ENCODE data around the gene PLCB2. TPM values are rescaled to one million over a fixed set of nuclear protein-coding genes. Genes with fewer than 3 reads are reported as not detected.
A peak's percentile ranks its signal among the peaks of the same experiment; 100 is the strongest.

Gene PLCB2
- total RNA-seq, 1 donor from 2014 or later: 9.8 TPM

DNA sequence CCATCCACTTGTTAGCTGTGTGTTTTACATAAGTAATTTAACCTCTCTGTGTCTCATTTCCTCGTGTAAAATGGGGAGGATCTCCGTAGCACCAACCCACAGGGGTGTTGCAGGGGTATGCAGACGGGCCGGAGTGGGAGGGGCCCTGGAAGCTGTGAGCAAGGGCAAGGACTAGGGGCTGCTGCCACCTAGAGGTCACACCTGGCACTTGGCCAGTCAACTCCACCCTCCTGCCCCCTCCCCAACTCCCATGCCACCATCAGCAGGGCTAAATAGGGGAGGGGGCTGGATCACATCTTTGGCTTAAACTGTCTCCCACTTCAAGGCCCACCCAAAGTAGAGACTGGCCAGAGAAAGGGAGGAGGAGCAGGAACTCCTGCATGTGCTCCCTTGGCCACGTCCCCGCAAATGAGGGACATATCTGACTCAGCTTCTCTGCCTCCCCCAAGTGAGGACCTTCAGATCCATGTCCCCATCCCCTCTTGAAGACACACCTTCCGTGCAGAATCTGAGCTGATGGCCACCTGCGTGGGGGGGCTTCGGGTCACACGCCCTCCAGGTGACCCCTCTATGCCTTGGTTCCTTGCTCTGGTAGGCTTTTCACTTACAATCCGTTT is 30.4 kb upstream of the PLCB2 start:
- H3K4me3 Mint-ChIP-seq: peak overlapping the region; percentile 15
- no peaks in the 10 kb centered on the region for H3K36me3 Mint-ChIP-seq

DNA sequence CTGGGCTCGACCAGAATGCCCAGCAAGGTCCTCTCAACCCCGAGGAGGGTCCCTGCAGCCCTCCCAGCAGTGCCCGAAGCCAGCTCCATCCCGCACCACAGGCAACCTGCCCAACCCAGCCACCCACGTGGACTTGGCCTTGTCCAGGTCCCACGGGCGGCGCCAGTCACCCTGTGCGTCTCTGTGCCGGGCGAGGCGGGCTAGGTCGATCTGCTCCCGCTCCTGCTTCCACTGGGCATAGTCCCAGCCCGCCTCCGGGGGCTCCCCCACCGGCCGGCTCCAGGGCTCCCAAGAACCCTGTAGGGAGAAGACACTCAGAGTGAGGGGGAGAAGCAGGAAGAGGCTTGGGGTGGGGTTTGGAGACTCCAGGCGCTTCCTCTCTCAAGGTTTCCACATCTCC is 29.9 kb upstream of the PLCB2 start:
- Mint-ChIP-seq H3K9me3 (no peaks in the 10 kb centered on the region), H3K4me1 (peaks cover 73% of the 10 kb centered on the region), H3K27me3 (ENCODE audit: low read depth) (no peaks in the 10 kb centered on the region), H3K4me3 (no peak overlapping the region), H3K27ac (no peak overlapping the region), H3K36me3 (no peaks in the 10 kb centered on the region)
- TF ChIP-seq, protein P1, sequence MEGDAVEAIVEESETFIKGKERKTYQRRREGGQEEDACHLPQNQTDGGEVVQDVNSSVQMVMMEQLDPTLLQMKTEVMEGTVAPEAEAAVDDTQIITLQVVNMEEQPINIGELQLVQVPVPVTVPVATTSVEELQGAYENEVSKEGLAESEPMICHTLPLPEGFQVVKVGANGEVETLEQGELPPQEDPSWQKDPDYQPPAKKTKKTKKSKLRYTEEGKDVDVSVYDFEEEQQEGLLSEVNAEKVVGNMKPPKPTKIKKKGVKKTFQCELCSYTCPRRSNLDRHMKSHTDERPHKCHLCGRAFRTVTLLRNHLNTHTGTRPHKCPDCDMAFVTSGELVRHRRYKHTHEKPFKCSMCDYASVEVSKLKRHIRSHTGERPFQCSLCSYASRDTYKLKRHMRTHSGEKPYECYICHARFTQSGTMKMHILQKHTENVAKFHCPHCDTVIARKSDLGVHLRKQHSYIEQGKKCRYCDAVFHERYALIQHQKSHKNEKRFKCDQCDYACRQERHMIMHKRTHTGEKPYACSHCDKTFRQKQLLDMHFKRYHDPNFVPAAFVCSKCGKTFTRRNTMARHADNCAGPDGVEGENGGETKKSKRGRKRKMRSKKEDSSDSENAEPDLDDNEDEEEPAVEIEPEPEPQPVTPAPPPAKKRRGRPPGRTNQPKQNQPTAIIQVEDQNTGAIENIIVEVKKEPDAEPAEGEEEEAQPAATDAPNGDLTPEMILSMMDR (IDR thresholded peaks at IDR 0.05; ENCODE audit: unreplicated experiment): no peak
- no peak for DNase-seq (ENCODE audit: low spot score in 2 of 2, unreplicated experiment in 2 of 2)

More for the DNA sequence above, 30.4 kb upstream of the PLCB2 start:
- H3K9me3 Mint-ChIP-seq: no peaks in the 10 kb centered on the region
- peak in 1 of 2 experiments; percentile 67 for DNase-seq (ENCODE audit: low spot score in 2 of 2, unreplicated experiment in 2 of 2)
- TF ChIP-seq, protein P1 (IDR thresholded peaks at IDR 0.05; ENCODE audit: unreplicated experiment): peak; percentile 69
- peak overlapping the region; percentile 87 for H3K27ac Mint-ChIP-seq
- H3K27me3 Mint-ChIP-seq (ENCODE audit: low read depth): no peaks in the 10 kb centered on the region
- peaks cover 78% of the 10 kb centered on the region for H3K4me1 Mint-ChIP-seq

DNA sequence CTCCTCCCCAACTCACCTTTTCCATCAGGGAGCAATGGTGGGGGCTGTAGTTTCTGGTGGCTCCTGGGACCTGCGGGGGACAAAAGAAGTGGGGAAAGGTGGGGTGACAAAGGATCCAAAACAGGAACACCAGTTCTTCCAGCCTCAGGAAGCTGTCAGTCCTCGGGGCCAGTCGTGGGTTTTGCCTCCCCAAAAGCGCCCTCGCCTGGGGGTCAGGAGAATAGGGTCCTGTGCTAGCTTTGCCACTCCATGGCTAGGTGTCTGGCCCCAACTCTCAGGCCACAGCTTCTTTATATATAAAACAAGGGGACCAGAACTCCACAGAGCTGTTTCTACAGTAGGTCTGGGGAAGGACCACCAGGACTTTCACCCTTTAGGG is 29.0 kb upstream of the PLCB2 start:
- Mint-ChIP-seq H3K27ac (no peak overlapping the region), H3K4me3 (no peak overlapping the region), H3K27me3 (ENCODE audit: low read depth) (no peaks in the 10 kb centered on the region), H3K36me3 (no peaks in the 10 kb centered on the region), H3K4me1 (peaks cover 70% of the 10 kb centered on the region), H3K9me3 (no peaks in the 10 kb centered on the region)
- DNase-seq (ENCODE audit: low spot score in 2 of 2, unreplicated experiment in 2 of 2): no peak
- TF ChIP-seq, protein P1 (IDR thresholded peaks at IDR 0.05; ENCODE audit: unreplicated experiment): no peak

DNA sequence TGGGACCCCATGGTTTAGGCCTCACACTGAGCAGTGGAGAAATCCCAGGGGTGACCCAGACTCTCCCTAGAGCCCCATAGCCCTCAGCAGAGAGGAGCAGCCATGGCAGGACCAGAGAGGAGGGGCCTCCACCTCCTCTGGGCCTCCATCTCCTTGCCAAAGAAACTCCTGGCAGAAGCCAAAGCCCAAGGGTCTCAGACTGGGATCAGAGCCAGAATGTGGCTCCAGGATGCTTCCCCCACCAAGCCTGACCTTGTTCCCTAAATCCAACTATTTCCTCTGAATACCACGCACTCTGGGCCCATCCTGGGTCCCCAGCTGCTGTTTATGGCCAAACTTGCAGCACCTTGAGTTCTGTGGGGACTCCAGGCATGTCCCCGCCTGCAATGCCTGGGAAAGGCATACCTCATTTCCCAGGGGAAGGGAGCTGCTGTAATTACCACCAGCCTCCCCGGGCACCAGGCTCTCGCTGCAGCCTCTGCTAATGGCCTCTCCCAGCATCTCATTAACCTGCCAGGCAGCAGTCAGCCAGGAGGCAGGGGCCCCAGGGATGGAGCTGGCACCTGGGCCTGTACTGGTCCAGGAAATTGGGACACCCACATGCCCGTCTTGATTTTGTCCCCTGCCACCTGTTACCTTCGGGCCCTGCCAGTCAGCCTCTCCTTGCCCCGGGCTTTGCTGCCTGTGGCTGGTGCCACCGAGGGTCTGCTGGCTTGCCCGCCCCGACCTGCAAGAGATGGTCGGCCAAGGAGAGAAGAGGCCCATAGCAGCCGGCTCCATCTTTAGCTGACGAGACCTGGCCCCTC is 28.4 kb upstream of the PLCB2 start:
- TF ChIP-seq, protein P1 (IDR thresholded peaks at IDR 0.05; ENCODE audit: unreplicated experiment): no peak
- H3K27me3 Mint-ChIP-seq (ENCODE audit: low read depth): no peaks in the 10 kb centered on the region
- DNase-seq (ENCODE audit: low spot score in 2 of 2, unreplicated experiment in 2 of 2): no peak
- H3K4me3 Mint-ChIP-seq: no peak overlapping the region
- H3K9me3 Mint-ChIP-seq: no peaks in the 10 kb centered on the region
- no peaks in the 10 kb centered on the region for H3K36me3 Mint-ChIP-seq
- H3K4me1 Mint-ChIP-seq: peaks cover 66% of the 10 kb centered on the region
- peak overlapping the region; percentile 40 for H3K27ac Mint-ChIP-seq

DNA sequence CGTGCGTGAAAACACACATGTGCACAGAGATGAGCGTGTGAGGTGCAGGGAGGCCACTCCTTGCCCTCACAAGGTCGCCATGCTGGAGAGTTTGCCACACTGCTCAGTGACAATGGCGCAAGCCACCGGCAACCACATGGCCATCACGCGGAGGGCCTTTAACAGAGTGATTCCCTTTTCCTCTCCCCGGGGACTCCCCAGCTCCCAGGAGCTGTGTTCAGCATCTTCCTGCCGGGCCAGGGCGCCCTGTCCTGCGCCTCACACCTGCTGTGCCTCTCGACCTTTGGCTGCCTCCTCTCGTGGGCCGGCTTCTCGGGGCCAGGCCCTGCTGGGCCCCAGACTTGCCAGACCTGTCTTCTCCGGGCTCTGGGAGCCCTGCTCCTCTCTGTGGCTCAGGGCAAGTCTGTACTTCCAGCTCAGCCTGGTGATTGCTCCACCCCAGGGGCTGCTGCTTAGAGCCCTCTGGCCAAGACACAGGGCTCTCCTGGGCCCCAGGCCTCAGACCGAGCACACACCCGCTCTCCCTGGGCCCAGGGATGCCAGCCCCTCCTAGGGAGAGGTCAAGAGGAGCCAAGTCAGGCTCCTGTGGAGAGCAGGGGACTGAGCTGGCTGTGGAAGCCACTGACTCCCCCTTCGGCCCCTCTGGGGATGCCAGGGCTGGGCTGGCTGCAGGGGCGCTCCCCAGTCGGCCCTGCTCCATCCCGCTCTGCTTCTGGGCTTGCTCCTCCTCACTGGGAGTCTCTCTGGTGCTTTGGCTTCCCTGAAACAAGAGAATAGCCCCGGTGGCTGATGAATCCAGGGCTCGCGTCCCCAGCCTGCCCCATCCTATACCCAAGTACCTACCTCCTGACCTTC is 27.4 kb upstream of the PLCB2 start:
- DNase-seq (ENCODE audit: low spot score in 2 of 2, unreplicated experiment in 2 of 2): no peak
- H3K4me3 Mint-ChIP-seq: no peak overlapping the region

More for the DNA sequence above, 27.4 kb upstream of the PLCB2 start:
- Mint-ChIP-seq H3K4me1 (peaks cover 64% of the 10 kb centered on the region), H3K36me3 (no peaks in the 10 kb centered on the region), H3K9me3 (no peaks in the 10 kb centered on the region), H3K27ac (peak overlapping the region; percentile 40), H3K27me3 (ENCODE audit: low read depth) (no peaks in the 10 kb centered on the region)
- TF ChIP-seq, protein P1 (IDR thresholded peaks at IDR 0.05; ENCODE audit: unreplicated experiment): no peak

Measured in mesothelial cell of epicardium (in vitro differentiated cells).